GM12878 (cell line): ENCODE data around the gene E2F7. TPM values are rescaled to one million over a fixed set of nuclear protein-coding genes. Genes with fewer than 3 reads are reported as not detected.

Experiments used
- BCLAF1 ChIP-seq: fragments of 450-650 bp; IDR thresholded peaks from 2 replicates; pipeline ENCODE4 v1.6.1; 2017; ENCODE audit warnings: antibody characterized with exemption, mild to moderate bottlenecking, moderate library complexity
- CHD4 ChIP-seq: fragments of 200-600 bp; sonication (generic); IDR thresholded peaks from 2 replicates; pipeline ENCODE4 v1.6.1; 2016; ENCODE audit warnings: mild to moderate bottlenecking
- CTCF ChIP-seq, 3 experiments: IDR thresholded peaks in 2 of 3; conservative IDR thresholded peaks in 1 of 3; 2 replicates each; pipeline ENCODE4 v1.5.1; 2011; ENCODE audit warnings: low read depth in 3 of 3, low read length in 3 of 3, mild to moderate bottlenecking in 3 of 3, control low read depth in 2 of 3, moderate library complexity in 2 of 3, inconsistent platforms in 1 of 3, mixed read lengths in 1 of 3; ENCODE audit not compliant: control insufficient read depth in 2 of 3, insufficient read depth in 1 of 3; ENCODE audit errors: extremely low read depth in 1 of 3
- FOXK2 ChIP-seq: fragments of 450-650 bp; IDR thresholded peaks from 2 replicates; pipeline ENCODE4 v1.6.1; 2017; ENCODE audit warnings: mild to moderate bottlenecking, moderate library complexity
- JUND ChIP-seq: IDR thresholded peaks from 2 replicates; pipeline ENCODE4 v1.6.1; 2012; ENCODE audit warnings: low read depth, mild to moderate bottlenecking, low read length, improper control_type of control experiment, moderate library complexity
- MEF2B ChIP-seq: fragments of 450-650 bp; IDR thresholded peaks from 2 replicates; pipeline ENCODE4 v1.6.1; 2018; ENCODE audit warnings: mild to moderate bottlenecking, moderate library complexity; ENCODE audit not compliant: partially characterized antibody, poor library complexity, severe bottlenecking
- NR2C1 ChIP-seq: fragments of 450-650 bp; IDR thresholded peaks from 2 replicates; pipeline ENCODE4 v1.6.1; 2017; ENCODE audit warnings: antibody characterized with exemption, mild to moderate bottlenecking, moderate library complexity
- PAX8 ChIP-seq: fragments of 450-650 bp; IDR thresholded peaks from 2 replicates; pipeline ENCODE4 v1.6.1; 2017; ENCODE audit warnings: mild to moderate bottlenecking, moderate library complexity
- RCOR1 ChIP-seq: conservative IDR thresholded peaks from 2 replicates; pipeline ENCODE4 v1.6.1; 2012; ENCODE audit warnings: low read depth, low read length, improper control_type of control experiment
- polyA plus RNA-seq, 11 experiments: library from polyadenylated mRNA; depleted of rRNA in 4 of 11; unstranded in 6 of 11; stranded (reverse) in 5 of 11; fragments of >200 nt; fragmentation: Nextera tagmentation in 4 of 11; fragmentation: Illumina TruSeq in 1 of 11; extraction: Ambion mirVana in 4 of 11; extraction: Trizol in 1 of 11; gene quantifications; 1 replicate in 1 of 11; 2 replicates in 10 of 11; pipeline versions ENCODE4 v1.2.1 to v1.2.3, GENCODE V29; 2011 to 2016; ENCODE audit warnings: inconsistent platforms in 2 of 11, missing spikeins in 2 of 11, low read depth in 1 of 11
- total RNA-seq, 4 experiments: library from RNA; depleted of rRNA in 3 of 4; stranded (reverse); fragments of >200 nt in 3 of 4; fragmentation: Illumina TruSeq in 1 of 4; extraction: Trizol in 1 of 4; gene quantifications; 2 replicates each; pipeline versions ENCODE4 v1.2.1 to v1.2.3, GENCODE V29; 2013 to 2021
- TF ChIP-seq, protein P1 (sequence below): fragments of 450-650 bp; IDR thresholded peaks from 2 replicates; pipeline ENCODE4 v1.6.1; 2018; ENCODE audit warnings: borderline replicate concordance, mild to moderate bottlenecking; ENCODE audit not compliant: partially characterized antibody
- TF ChIP-seq, protein P2 (sequence below): IDR thresholded peaks from 2 replicates; pipeline ENCODE4 v1.6.1; 2011; ENCODE audit warnings: borderline replicate concordance, low read depth, mild to moderate bottlenecking, moderate library complexity, mixed read lengths, low read length; ENCODE audit not compliant: insufficient read depth; ENCODE audit errors: extremely low read length
- TF ChIP-seq, protein P3 (sequence below): fragments of 450-650 bp; IDR thresholded peaks from 2 replicates; pipeline ENCODE4 v1.6.1; 2017; ENCODE audit warnings: mild to moderate bottlenecking, low read depth, inconsistent platforms; ENCODE audit not compliant: poor library complexity, severe bottlenecking

E2F7 gene
- total and polyA plus RNA-seq, 10 of the 15 experiments (the other 5 are each of a cell fraction or from before 2014, with no cell fraction given): 5.6 to 32.1 (median 19.9) TPM

DNA sequence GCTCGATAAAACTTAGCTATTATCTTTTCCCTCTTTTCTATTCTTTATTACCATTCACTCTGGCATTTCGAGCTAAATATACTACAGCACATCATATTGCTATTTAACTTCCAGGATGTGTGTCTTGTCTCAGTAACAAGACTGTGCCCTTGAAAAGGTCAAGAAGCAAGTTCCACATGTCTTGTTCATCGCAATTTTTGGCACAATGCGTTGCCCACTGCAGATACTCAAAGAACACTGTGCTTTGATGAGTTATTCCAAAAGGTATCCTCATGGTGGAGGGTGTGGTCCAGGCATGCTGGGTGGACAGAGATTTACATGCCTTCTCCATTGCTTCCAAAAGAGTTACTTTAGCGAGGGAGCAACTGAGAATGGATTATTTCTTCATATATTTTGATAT is 6.6 kb downstream of the E2F7 start (continued):
- TF ChIP-seq JUND (no peak), NR2C1 (no peak), PAX8 (no peak), FOXK2 (no peak), BCLAF1 (no peak), RCOR1 (no peak), CHD4 (no peak), CTCF (IDR thresholded peaks at IDR 0.05 in 2 of 3, conservative IDR thresholded peaks at IDR 0.05 in 1 of 3; ENCODE audit: control insufficient read depth in 2 of 3, extremely low read depth in 1 of 3, insufficient read depth in 1 of 3, low read depth in 3 of 3, low read length in 3 of 3) (no peak), MEF2B (no peak)
- TF ChIP-seq, protein P1, sequence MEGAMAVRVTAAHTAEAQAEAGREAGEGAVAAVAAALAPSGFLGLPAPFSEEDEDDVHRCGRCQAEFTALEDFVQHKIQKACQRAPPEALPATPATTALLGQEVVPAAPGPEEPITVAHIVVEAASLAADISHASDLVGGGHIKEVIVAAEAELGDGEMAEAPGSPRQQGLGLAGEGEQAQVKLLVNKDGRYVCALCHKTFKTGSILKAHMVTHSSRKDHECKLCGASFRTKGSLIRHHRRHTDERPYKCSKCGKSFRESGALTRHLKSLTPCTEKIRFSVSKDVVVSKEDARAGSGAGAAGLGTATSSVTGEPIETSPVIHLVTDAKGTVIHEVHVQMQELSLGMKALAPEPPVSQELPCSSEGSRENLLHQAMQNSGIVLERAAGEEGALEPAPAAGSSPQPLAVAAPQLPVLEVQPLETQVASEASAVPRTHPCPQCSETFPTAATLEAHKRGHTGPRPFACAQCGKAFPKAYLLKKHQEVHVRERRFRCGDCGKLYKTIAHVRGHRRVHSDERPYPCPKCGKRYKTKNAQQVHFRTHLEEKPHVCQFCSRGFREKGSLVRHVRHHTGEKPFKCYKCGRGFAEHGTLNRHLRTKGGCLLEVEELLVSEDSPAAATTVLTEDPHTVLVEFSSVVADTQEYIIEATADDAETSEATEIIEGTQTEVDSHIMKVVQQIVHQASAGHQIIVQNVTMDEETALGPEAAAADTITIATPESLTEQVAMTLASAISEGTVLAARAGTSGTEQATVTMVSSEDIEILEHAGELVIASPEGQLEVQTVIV: no peak
- TF ChIP-seq, protein P2, sequence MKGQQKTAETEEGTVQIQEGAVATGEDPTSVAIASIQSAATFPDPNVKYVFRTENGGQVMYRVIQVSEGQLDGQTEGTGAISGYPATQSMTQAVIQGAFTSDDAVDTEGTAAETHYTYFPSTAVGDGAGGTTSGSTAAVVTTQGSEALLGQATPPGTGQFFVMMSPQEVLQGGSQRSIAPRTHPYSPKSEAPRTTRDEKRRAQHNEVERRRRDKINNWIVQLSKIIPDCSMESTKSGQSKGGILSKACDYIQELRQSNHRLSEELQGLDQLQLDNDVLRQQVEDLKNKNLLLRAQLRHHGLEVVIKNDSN: no peak
- TF ChIP-seq, protein P3, sequence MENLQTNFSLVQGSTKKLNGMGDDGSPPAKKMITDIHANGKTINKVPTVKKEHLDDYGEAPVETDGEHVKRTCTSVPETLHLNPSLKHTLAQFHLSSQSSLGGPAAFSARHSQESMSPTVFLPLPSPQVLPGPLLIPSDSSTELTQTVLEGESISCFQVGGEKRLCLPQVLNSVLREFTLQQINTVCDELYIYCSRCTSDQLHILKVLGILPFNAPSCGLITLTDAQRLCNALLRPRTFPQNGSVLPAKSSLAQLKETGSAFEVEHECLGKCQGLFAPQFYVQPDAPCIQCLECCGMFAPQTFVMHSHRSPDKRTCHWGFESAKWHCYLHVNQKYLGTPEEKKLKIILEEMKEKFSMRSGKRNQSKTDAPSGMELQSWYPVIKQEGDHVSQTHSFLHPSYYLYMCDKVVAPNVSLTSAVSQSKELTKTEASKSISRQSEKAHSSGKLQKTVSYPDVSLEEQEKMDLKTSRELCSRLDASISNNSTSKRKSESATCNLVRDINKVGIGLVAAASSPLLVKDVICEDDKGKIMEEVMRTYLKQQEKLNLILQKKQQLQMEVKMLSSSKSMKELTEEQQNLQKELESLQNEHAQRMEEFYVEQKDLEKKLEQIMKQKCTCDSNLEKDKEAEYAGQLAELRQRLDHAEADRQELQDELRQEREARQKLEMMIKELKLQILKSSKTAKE: no peak
